HEK293T (cell line): ENCODE measurements around the gene CHRNB4.

Source experiments
- FOXA1 ChIP-seq: fragments of 450-650 bp; IDR thresholded peaks from 2 replicates; pipeline ENCODE4 v1.6.1; 2016; ENCODE audit warnings: mild to moderate bottlenecking
- FOXK2 ChIP-seq: fragments of 450-650 bp; IDR thresholded peaks from 2 replicates; pipeline ENCODE4 v1.6.1; 2016; ENCODE audit warnings: mild to moderate bottlenecking
- FOXM1 ChIP-seq: fragments of 450-650 bp; IDR thresholded peaks from 2 replicates; pipeline ENCODE4 v1.6.1; 2017; ENCODE audit warnings: mild to moderate bottlenecking, borderline replicate concordance
- HDGF ChIP-seq: fragments of 450-650 bp; IDR thresholded peaks from 2 replicates; pipeline ENCODE4 v1.6.1; 2017; ENCODE audit warnings: antibody characterized with exemption, borderline replicate concordance
- L3MBTL2 ChIP-seq: fragments of 450-650 bp; conservative IDR thresholded peaks from 2 replicates; pipeline ENCODE4 v1.6.1; 2016; ENCODE audit warnings: mild to moderate bottlenecking
- LEF1 ChIP-seq: fragments of 450-650 bp; IDR thresholded peaks from 2 replicates; pipeline ENCODE4 v1.6.1; 2017; ENCODE audit warnings: mild to moderate bottlenecking, borderline replicate concordance
- TF ChIP-seq, protein P1 (sequence below): fragments of 450-650 bp; IDR thresholded peaks from 2 replicates; pipeline ENCODE4 v1.6.1; 2016

DNA sequence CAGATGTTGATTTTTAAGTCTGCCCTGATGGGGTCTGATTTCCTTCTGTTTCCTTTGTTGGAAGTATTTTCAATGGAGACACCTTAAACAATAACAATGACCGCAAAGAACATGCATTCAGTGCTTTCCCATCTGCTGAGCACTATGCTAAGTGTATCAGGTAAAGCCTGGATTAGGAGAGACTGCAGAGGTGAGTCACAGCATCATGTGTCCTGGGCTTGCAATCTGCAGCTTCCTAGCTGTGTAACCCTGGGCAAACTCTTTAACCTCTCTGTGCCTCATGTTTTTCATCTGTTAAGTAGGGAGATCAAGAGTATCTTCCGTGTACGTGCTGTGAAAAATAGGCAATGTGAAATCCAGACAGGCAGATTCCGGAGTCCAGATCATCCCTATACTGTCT lies 13.3 kb upstream of the CHRNB4 start:
- TF ChIP-seq L3MBTL2 (no peak), HDGF (no peak), FOXK2 (no peak), FOXM1 (no peak), LEF1 (no peak), FOXA1 (no peak)
- TF ChIP-seq, protein P1, sequence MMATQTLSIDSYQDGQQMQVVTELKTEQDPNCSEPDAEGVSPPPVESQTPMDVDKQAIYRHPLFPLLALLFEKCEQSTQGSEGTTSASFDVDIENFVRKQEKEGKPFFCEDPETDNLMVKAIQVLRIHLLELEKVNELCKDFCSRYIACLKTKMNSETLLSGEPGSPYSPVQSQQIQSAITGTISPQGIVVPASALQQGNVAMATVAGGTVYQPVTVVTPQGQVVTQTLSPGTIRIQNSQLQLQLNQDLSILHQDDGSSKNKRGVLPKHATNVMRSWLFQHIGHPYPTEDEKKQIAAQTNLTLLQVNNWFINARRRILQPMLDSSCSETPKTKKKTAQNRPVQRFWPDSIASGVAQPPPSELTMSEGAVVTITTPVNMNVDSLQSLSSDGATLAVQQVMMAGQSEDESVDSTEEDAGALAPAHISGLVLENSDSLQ = no peak
